ENCODE results near the gene TRAPPC6A.

The TRAPPC6A gene

GRCh38 chr19:45184115-45184514, 6.1 kb upstream of the TRAPPC6A start:
- no peak for DNase-seq

- no peak for DNase-seq
These were observed 4.7 kb upstream of the TRAPPC6A start for GRCh38 chr19:45182758-45183157.

GRCh38 chr19:45180936-45181335, 2.9 kb upstream of the TRAPPC6A start:
- no peak for DNase-seq

- no peak for DNase-seq
These were observed 1.9 kb upstream of the TRAPPC6A start for GRCh38 chr19:45179892-45180370.

GRCh38 chr19:45179072-45179891, 1.2 kb upstream of the TRAPPC6A start:
- DNase-seq = peak; percentile 30

- peak; percentile 100 for DNase-seq
These were observed 430 bp upstream of the TRAPPC6A start, which contains the start of gene BLOC1S3 for GRCh38 chr19:45178262-45179071. BLOC1S3 (plus strand) TSS chr19:45178784; CDS start chr19:45179297, 513 bp downstream.

GRCh38 chr19:45175515-45176345, 2.3 kb downstream of the TRAPPC6A start:
- no peak for DNase-seq

GRCh38 chr19:45173816-45174215, 4.2 kb downstream of the TRAPPC6A start:
- no peak for DNase-seq

GRCh38 chr19:45172611-45173208, 5.3 kb downstream of the TRAPPC6A start:
- DNase-seq = no peak

- DNase-seq = peak; percentile 20
These were observed 5.9 kb downstream of the TRAPPC6A start for GRCh38 chr19:45172173-45172572.

- peak; percentile 39 for DNase-seq
These were observed 6.8 kb downstream of the TRAPPC6A start for GRCh38 chr19:45171211-45171623.

GRCh38 chr19:45170146-45171106, 7.6 kb downstream of the TRAPPC6A start:
- no peak for DNase-seq

- no peak for DNase-seq
These were observed 8.4 kb downstream of the TRAPPC6A start for GRCh38 chr19:45169602-45170001.

- DNase-seq = no peak
These were observed 9.2 kb downstream of the TRAPPC6A start for GRCh38 chr19:45168767-45169351.

- no peak for DNase-seq
These were observed 11.2 kb downstream of the TRAPPC6A start for GRCh38 chr19:45166723-45167252.

- peak; percentile 67 for DNase-seq
These were observed 13.3 kb downstream of the TRAPPC6A start for GRCh38 chr19:45164577-45165335.

GRCh38 chr19:45163751-45164460, 14.1 kb downstream of the TRAPPC6A start:
- no peak for DNase-seq

- no peak for DNase-seq
These were observed 14.9 kb downstream of the TRAPPC6A start for GRCh38 chr19:45163156-45163555.

GRCh38 chr19:45162608-45163143, 15.4 kb downstream of the TRAPPC6A start:
- no peak for DNase-seq

Measured in stimulated activated CD4-positive, alpha-beta T cell treated with anti-CD3 and anti-CD28 coated beads, Interleukin-4, amount 100 ng/mL, for 24 hours (primary cell).